Panc1 (cell line): Measurements from ENCODE around the gene EVL.

Experiments
- CTCF ChIP-seq: fragments of 450-650 bp; IDR thresholded peaks from 2 replicates; pipeline ENCODE4 v1.5.1; 2017; ENCODE audit warnings: mild to moderate bottlenecking
- POLR2AphosphoS5 ChIP-seq: IDR thresholded peaks from 2 replicates; pipeline ENCODE4 v1.6.1; 2012; ENCODE audit warnings: mild to moderate bottlenecking, low read depth, low read length, moderate library complexity
- REST ChIP-seq, 2 experiments: IDR thresholded peaks; 2 replicates each; pipeline ENCODE4 v1.6.1; 2011 to 2012; ENCODE audit warnings: low read depth in 2 of 2, control low read depth in 1 of 2, low read length in 1 of 2, mild to moderate bottlenecking in 1 of 2, moderate library complexity in 1 of 2; ENCODE audit not compliant: insufficient read depth in 1 of 2
- TCF7L2 ChIP-seq: IDR thresholded peaks from 2 replicates; pipeline ENCODE4 v1.6.1; 2011; ENCODE audit warnings: mild to moderate bottlenecking, low read depth, low read length, inconsistent platforms

DNA sequence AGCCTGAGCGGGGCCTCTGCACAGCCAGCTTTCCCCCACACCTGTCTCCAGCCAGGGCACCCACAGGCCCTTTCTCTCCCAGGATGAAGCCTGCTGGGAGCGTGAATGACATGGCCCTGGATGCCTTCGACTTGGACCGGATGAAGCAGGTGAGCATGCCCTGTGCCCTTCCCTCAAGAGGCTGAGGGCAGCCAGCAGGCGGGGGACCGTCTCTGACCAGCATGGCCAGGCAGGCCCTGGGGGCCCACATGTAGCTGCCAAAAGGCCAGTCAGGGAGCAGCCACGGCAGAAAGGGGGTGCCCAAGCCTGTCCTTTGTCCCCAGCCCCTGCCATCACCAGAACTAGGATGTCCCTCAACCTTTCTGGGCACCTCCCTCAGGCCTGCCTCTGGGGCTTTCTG lies 75.9 kb downstream of the EVL start:
- TF ChIP-seq CTCF (no peak), POLR2AphosphoS5 (no peak), TCF7L2 (no peak), REST (IDR thresholded peaks at IDR 0.05; ENCODE audit: insufficient read depth in 1 of 2, low read depth in 2 of 2, low read length in 1 of 2) (no peak)
